Endometrial microvascular endothelial cells (primary cell): ENCODE data around the gene OPCML. TPM values are rescaled to one million over a fixed set of nuclear protein-coding genes. Genes with fewer than 3 reads are reported as not detected.
"Not testable (repeated sequence)": the region's sequence is repeated elsewhere in the genome, so short reads cannot be mapped to it uniquely, and the experiment has no call there.

ENCODE experiments used
- in situ Hi-C: cut with HindIII; loops from 2 replicates; pipeline ENCODE4 v1.10.0; 2017; ENCODE audit warnings: low sequenced_read_pairs, low pct_unique_long_range_greater_than_20kb; ENCODE audit errors: inconsistent ontology term
- total RNA-seq: library from RNA; depleted of rRNA; stranded (reverse); fragments of >200 nt; gene quantifications from one replicate; pipeline ENCODE4 v1.2.3, GENCODE V29; 2015; ENCODE audit errors: inconsistent ontology term

OPCML gene
- total RNA-seq, 1 donor from 2014 or later: not detected

GRCh38 chr11:132427611-132428010 is 1104.7 kb downstream of the OPCML start:
- in situ Hi-C loops: no loop called here

GRCh38 chr11:132424433-132424832 is 1107.9 kb downstream of the OPCML start:
- in situ Hi-C loops: no loop called here

GRCh38 chr11:132423266-132423665 is 1109.0 kb downstream of the OPCML start:
- in situ Hi-C loops: no loop called here

GRCh38 chr11:132422722-132423121 is 1109.6 kb downstream of the OPCML start:
- in situ Hi-C loops: no loop called here

GRCh38 chr11:132421555-132421954 is 1110.7 kb downstream of the OPCML start:
- in situ Hi-C loops: no loop called here

GRCh38 chr11:132414451-132414850 is 1117.8 kb downstream of the OPCML start:
- in situ Hi-C loops: no loop called here

GRCh38 chr11:132410383-132410782 is 1121.9 kb downstream of the OPCML start:
- in situ Hi-C loops: no loop called here

GRCh38 chr11:132409573-132410355 is 1122.5 kb downstream of the OPCML start:
- in situ Hi-C loops: no loop called here

- in situ Hi-C loops: no loop called here
These were observed 1123.4 kb downstream of the OPCML start for GRCh38 chr11:132408877-132409276.

GRCh38 chr11:132405728-132406127 is 1126.6 kb downstream of the OPCML start:
- in situ Hi-C loops: no loop called here

- in situ Hi-C loops: no loop called here
These were observed 1130.1 kb downstream of the OPCML start for GRCh38 chr11:132402071-132402684.

- in situ Hi-C loops: no loop called here
These were observed 1136.0 kb downstream of the OPCML start for GRCh38 chr11:132396318-132396717.

GRCh38 chr11:132395434-132395833 is 1136.9 kb downstream of the OPCML start:
- in situ Hi-C loops: no loop called here

GRCh38 chr11:132379540-132379939 is 1152.8 kb downstream of the OPCML start:
- in situ Hi-C loops: no loop called here

GRCh38 chr11:132373405-132374143 is 1158.7 kb downstream of the OPCML start:
- in situ Hi-C loops: no loop called here

- in situ Hi-C loops: not testable (repeated sequence)
These were observed 1162.2 kb downstream of the OPCML start for GRCh38 chr11:132370114-132370513.

- in situ Hi-C loops: no loop called here
These were observed 1165.0 kb downstream of the OPCML start for GRCh38 chr11:132367293-132367692.

GRCh38 chr11:132365650-132366049 is 1166.7 kb downstream of the OPCML start:
- in situ Hi-C loops: no loop called here
